HepG2 (cell line): ENCODE data around the gene PRSS38. TPM values are rescaled to one million over a fixed set of nuclear protein-coding genes. Genes with fewer than 3 reads are reported as not detected.

Experiments used
- ATAC-seq: fragments of 200-7000 bp; cut with Tn5 transposase; 3 replicates; pipeline ENCODE4 v1.9.1; 2020; ENCODE audit warnings: mild to moderate bottlenecking, moderate library complexity
- BruUV-seq: library from RNA; stranded (reverse); fragments of 400-500 nt; replicated peaks from 2 replicates; lab custom pipeline; 2021; lab: Mats Ljungman, UMichigan
- CTCF ChIA-PET: fragments of 300-600 bp; formaldehyde crosslinking; extraction: SDS; loops from one replicate; lab custom pipeline; 2021; ENCODE audit warnings: low total read pairs, inconsistent platforms, low intra/inter-chr PET ratio; lab: Yijun Ruan, JAX
- POLR2A ChIA-PET: fragments of 350-600 bp; sonication (Branson Sonifier 250); formaldehyde crosslinking; loops from one replicate; lab custom pipeline; 2020; ENCODE audit warnings: antibody characterized with exemption, inconsistent platforms; lab: Yijun Ruan, JAX
- DNase-seq: peaks from one replicate; pipeline ENCODE4 v3.0.0-alpha.2; 2015; ENCODE audit warnings: low spot score
- FAIRE-seq: peaks from 3 replicates; lab custom pipeline; 2011; peaks lifted over from hg19 to GRCh38; lab: Jason Lieb, UNC
- H2AFZ ChIP-seq: one replicate; pipeline ENCODE4 v1.6.1; 2011; ENCODE audit warnings: low read length, inconsistent platforms
- H3K27ac ChIP-seq: fragments of 300-600 bp; 3 replicates; pipeline ENCODE4 v1.8.0; 2011; ENCODE audit warnings: mixed run types, mild to moderate bottlenecking, mixed read lengths, low read length, inconsistent platforms; ENCODE audit not compliant: insufficient read depth; ENCODE audit errors: extremely low read length
- H3K27me3 ChIP-seq, 2 experiments: fragments of 200-600 bp in 1 of 2; 2 replicates in 1 of 2; 3 replicates in 1 of 2; pipeline versions ENCODE4 v1.6.0 to v1.8.0; 2011; ENCODE audit warnings: low read length in 2 of 2, mild to moderate bottlenecking in 2 of 2, moderate library complexity in 2 of 2, inconsistent platforms in 1 of 2; ENCODE audit not compliant: insufficient read depth in 2 of 2, control insufficient read depth in 1 of 2
- H3K36me3 ChIP-seq, 2 experiments: fragments of 200-600 bp in 1 of 2; replicated peaks in 1 of 2; 2 replicates in 1 of 2; 3 replicates in 1 of 2; pipeline versions ENCODE4 v1.5.1 to v1.8.0; 2011; ENCODE audit warnings: low read length in 2 of 2, inconsistent platforms in 1 of 2; ENCODE audit not compliant: insufficient read depth in 2 of 2, control insufficient read depth in 1 of 2
- H3K4me1 ChIP-seq: 2 replicates; pipeline ENCODE4 v1.5.1; 2012; ENCODE audit warnings: low read length, inconsistent platforms; ENCODE audit not compliant: insufficient read depth
- H3K4me2 ChIP-seq: 2 replicates; pipeline ENCODE4 v1.6.0; 2011; ENCODE audit warnings: low read depth, low read length, inconsistent platforms
- H3K4me3 ChIP-seq, 3 experiments: fragments of 200-600 bp in 1 of 3; sonication (generic), shearing (Covaris generic) in 1 of 3; replicated peaks in 1 of 3; 2 replicates each; pipeline ENCODE4 v1.5.1; 2011 to 2016; ENCODE audit warnings: low read length in 3 of 3, inconsistent platforms in 2 of 3, low read depth in 2 of 3, mild to moderate bottlenecking in 2 of 3, control low read depth in 1 of 3, mixed read lengths in 1 of 3; ENCODE audit not compliant: insufficient read depth in 1 of 3
- H3K79me2 ChIP-seq: one replicate; pipeline ENCODE4 v1.6.1; 2011; ENCODE audit warnings: low read length, inconsistent platforms; ENCODE audit not compliant: insufficient read depth
- H3K9ac ChIP-seq: 2 replicates; pipeline ENCODE4 v1.6.0; 2011; ENCODE audit warnings: mild to moderate bottlenecking, low read depth, low read length, inconsistent platforms; ENCODE audit not compliant: insufficient read depth
- H3K9me3 ChIP-seq: 2 replicates; pipeline ENCODE4 v1.5.1; 2012; ENCODE audit warnings: mild to moderate bottlenecking, low read length
- H4K20me1 ChIP-seq: 2 replicates; pipeline ENCODE4 v1.6.0; 2011; ENCODE audit warnings: inconsistent platforms, mild to moderate bottlenecking, low read length, moderate library complexity; ENCODE audit not compliant: insufficient read depth
- CTCF ChIP-seq: sonication (generic); formaldehyde crosslinking; IDR thresholded peaks from 2 replicates; pipeline ENCODE4 v1.5.0; 2020; ENCODE audit warnings: mild to moderate bottlenecking, missing genetic modification reagents, moderate library complexity
- HNRNPUL1 ChIP-seq: fragments of 200-400 bp; formaldehyde crosslinking; IDR thresholded peaks from 2 replicates; pipeline ENCODE4 v1.6.1; 2017; ENCODE audit warnings: low read depth, mild to moderate bottlenecking, low read length, moderate library complexity
- MAX ChIP-seq: IDR thresholded peaks from 2 replicates; pipeline ENCODE4 v1.6.1; 2012; ENCODE audit warnings: inconsistent platforms
- NR2F6 ChIP-seq, 2 experiments: IDR thresholded peaks; 2 replicates each; pipeline ENCODE4 v1.6.1; 2016; ENCODE audit warnings: antibody characterized with exemption in 1 of 2, mild to moderate bottlenecking in 1 of 2
- PRDM10 ChIP-seq: sonication (generic); formaldehyde crosslinking; IDR thresholded peaks from 2 replicates; pipeline ENCODE4 v1.4.0; 2020; ENCODE audit warnings: low read depth, missing genetic modification reagents
- ZNF256 ChIP-seq: sonication (generic); formaldehyde crosslinking; conservative IDR thresholded peaks from 2 replicates; pipeline ENCODE4 v1.4.0; 2020; ENCODE audit warnings: missing genetic modification reagents
- ZNF629 ChIP-seq: sonication (generic); formaldehyde crosslinking; conservative IDR thresholded peaks from 2 replicates; pipeline ENCODE4 v1.5.0; 2020; ENCODE audit warnings: missing genetic modification reagents
- ZNF646 ChIP-seq: sonication (generic); formaldehyde crosslinking; IDR thresholded peaks from 2 replicates; pipeline ENCODE4 v1.9.0; 2021; ENCODE audit warnings: mild to moderate bottlenecking, missing genetic modification reagents
- WGBS: methylation state at CpG from one replicate; pipeline ENCODE4 v1.1.6; 2017; ENCODE audit warnings: low lambda C conversion rate; 5-methylcytosine and 5-hydroxymethylcytosine counted together
- in situ Hi-C: cut with HindIII; loops from 2 replicates; pipeline ENCODE4 v1.10.0; 2017; ENCODE audit warnings: low pct_unique_long_range_greater_than_20kb; ENCODE audit not compliant: extremely low pct_ligation_motif_present
- intact Hi-C: fragments of 100-400 bp; cut with micrococcal nuclease; formaldehyde crosslinking; loops from one replicate; pipeline ENCODE4 v1.10.0; 2022; ENCODE audit not compliant: unreplicated experiment
- polyA plus RNA-seq, 8 experiments: library from polyadenylated mRNA; depleted of rRNA in 3 of 8; stranded (reverse) in 7 of 8; unstranded in 1 of 8; fragments of >200 nt; fragmentation: Illumina TruSeq in 4 of 8; extraction: Trizol in 4 of 8; gene quantifications; 2 replicates each; pipeline versions ENCODE4 v1.2.1 to v1.2.3, GENCODE V29; 2011 to 2016; ENCODE audit warnings: low read depth in 4 of 8, missing spikeins in 1 of 8, mixed read lengths in 1 of 8; ENCODE audit not compliant: insufficient read depth in 1 of 8
- total RNA-seq, 5 experiments: library from RNA; depleted of rRNA; stranded (reverse); fragments of >200 nt; fragmentation: Illumina TruSeq; extraction: Trizol; gene quantifications; 2 replicates each; pipeline ENCODE4 v1.2.3, GENCODE V29; 2016; ENCODE audit warnings: low read depth in 1 of 5

Gene PRSS38
- total and polyA plus RNA-seq, 2 of the 13 experiments (the other 11 are each of a cell fraction or from before 2014, with no cell fraction given) = not detected

- no peak overlapping the region for H2AFZ ChIP-seq
- no peak overlapping the region for H3K9ac ChIP-seq
- POLR2A ChIA-PET = no interaction called here
- 9% methylated on average over 8 of the region's 19 CpGs for WGBS
- DNase-seq (no peak), ATAC-seq (no peak), FAIRE-seq (no peak)
- H4K20me1 ChIP-seq = no peaks in the 10 kb centered on the region
- no peak for TF ChIP-seq ZNF256 (CRISPR knock-in tag)
- peak; percentile 87 for TF ChIP-seq ZNF629 (CRISPR knock-in tag)
- no peak for TF ChIP-seq PRDM10 (CRISPR knock-in tag)
- no peak for TF ChIP-seq ZNF646 (CRISPR knock-in tag)
- TF ChIP-seq HNRNPUL1 = no peak
- TF ChIP-seq MAX = 0 out of 2 replicates have a peak, but pooled peaks have one; percentile 18
- no peak for TF ChIP-seq NR2F6 (IDR thresholded peaks at IDR 0.05)
- no peak for TF ChIP-seq NR2F6 (CRISPR knock-in tag; IDR thresholded peaks at IDR 0.05)
- peak; percentile 51 for TF ChIP-seq CTCF (CRISPR knock-in tag)
- no peaks in the 10 kb centered on the region for H3K36me3 ChIP-seq
- intact Hi-C loops = no loop called here
- H3K4me2 ChIP-seq = no peak overlapping the region
- no TSS peak for BruUV-seq
- in situ Hi-C loops = no loop called here
- H3K79me2 ChIP-seq = no peaks in the 10 kb centered on the region
- no peaks in the 10 kb centered on the region for H3K9me3 ChIP-seq
- H3K4me3 ChIP-seq = no peak overlapping the region
- CTCF ChIA-PET = no interaction called here
- no peak overlapping the region for H3K27ac ChIP-seq
- H3K4me1 ChIP-seq = peaks cover 13% of the 10 kb centered on the region
- peaks cover 11 to 48% of the 10 kb centered on the region in 2 experiments; a peak in 4 of 5 replicates for H3K27me3 ChIP-seq
Observed at GRCh38 chr1:227792216-227793078, 23.0 kb upstream of the PRSS38 start.
